SK-N-SH treated with all-trans-retinoic acid at 6 μM for 48 hours (cell line): ENCODE data around the gene HERC4.

ENCODE experiments used
- ATAC-seq: fragments of 200-7000 bp; cut with Tn5 transposase; 3 replicates; pipeline ENCODE4 v1.9.1; 2020; ENCODE audit warnings: mild to moderate bottlenecking, moderate library complexity
- ARNTL ChIP-seq: fragments of 450-650 bp; formaldehyde crosslinking; IDR thresholded peaks from 2 replicates; pipeline ENCODE4 v1.5.0; 2020; ENCODE audit warnings: low read depth, mild to moderate bottlenecking, moderate library complexity, borderline replicate concordance
- BACH2 ChIP-seq: fragments of 250-450 bp; sonication (Bioruptor Pico); IDR thresholded peaks from 2 replicates; pipeline ENCODE4 v1.9.0; 2021; ENCODE audit warnings: mild to moderate bottlenecking, borderline replicate concordance
- CREB5 ChIP-seq: fragments of 250-450 bp; sonication (Bioruptor Pico); IDR thresholded peaks from 2 replicates; pipeline ENCODE4 v1.5.1; 2020; ENCODE audit warnings: low read depth, mild to moderate bottlenecking, moderate library complexity
- CSDC2 ChIP-seq: fragments of 250-450 bp; sonication (Bioruptor Pico); IDR thresholded peaks from 2 replicates; pipeline ENCODE4 v1.5.0; 2020; ENCODE audit warnings: mild to moderate bottlenecking, moderate library complexity
- CSRNP3 ChIP-seq: fragments of 250-450 bp; sonication (Bioruptor Pico); IDR thresholded peaks from 2 replicates; pipeline ENCODE4 v1.5.1; 2021; ENCODE audit warnings: mild to moderate bottlenecking, moderate library complexity
- ESRRG ChIP-seq: fragments of 250-450 bp; sonication (Bioruptor Pico); IDR thresholded peaks from 2 replicates; pipeline ENCODE4 v1.6.1; 2021; ENCODE audit warnings: mild to moderate bottlenecking
- GLIS3 ChIP-seq: fragments of 250-450 bp; sonication (Bioruptor Pico); IDR thresholded peaks from 2 replicates; pipeline ENCODE4 v1.5.0; 2020; ENCODE audit warnings: mild to moderate bottlenecking, moderate library complexity
- ISL1 ChIP-seq: fragments of 250-450 bp; sonication (Bioruptor Pico); IDR thresholded peaks from 2 replicates; pipeline ENCODE4 v2.1.2; 2022; ENCODE audit warnings: mild to moderate bottlenecking, moderate library complexity
- PATZ1 ChIP-seq: fragments of 250-450 bp; sonication (Bioruptor Pico); IDR thresholded peaks from 2 replicates; pipeline ENCODE4 v1.8.0; 2020; ENCODE audit warnings: mild to moderate bottlenecking, moderate library complexity, borderline replicate concordance
- PPARA ChIP-seq: fragments of 250-450 bp; sonication (Bioruptor Pico); IDR thresholded peaks from 2 replicates; pipeline ENCODE4 v1.5.0; 2020; ENCODE audit warnings: mild to moderate bottlenecking, borderline replicate concordance
- RARB ChIP-seq: fragments of 250-450 bp; sonication (Bioruptor Pico); IDR thresholded peaks from 2 replicates; pipeline ENCODE4 v1.8.0; 2021; ENCODE audit warnings: mild to moderate bottlenecking, moderate library complexity
- SNAI2 ChIP-seq: fragments of 250-450 bp; sonication (Bioruptor Pico); IDR thresholded peaks from 2 replicates; pipeline ENCODE4 v1.5.0; 2020; ENCODE audit warnings: mild to moderate bottlenecking, moderate library complexity
- TCF4 ChIP-seq: fragments of 250-450 bp; sonication (Bioruptor Pico); IDR thresholded peaks from 2 replicates; pipeline ENCODE4 v1.8.0; 2021; ENCODE audit warnings: mild to moderate bottlenecking, moderate library complexity, borderline replicate concordance
- TSHZ2 ChIP-seq: fragments of 250-450 bp; sonication (Bioruptor Pico); IDR thresholded peaks from 2 replicates; pipeline ENCODE4 v1.5.0; 2020; ENCODE audit warnings: mild to moderate bottlenecking, moderate library complexity
- ZC3H10 ChIP-seq: fragments of 250-450 bp; sonication (Bioruptor Pico); IDR thresholded peaks from 2 replicates; pipeline ENCODE4 v1.5.1; 2021; ENCODE audit warnings: mild to moderate bottlenecking, moderate library complexity
- ZFP3 ChIP-seq: fragments of 250-450 bp; sonication (Bioruptor Pico); IDR thresholded peaks from 2 replicates; pipeline ENCODE4 v1.5.0; 2020; ENCODE audit warnings: mild to moderate bottlenecking, moderate library complexity
- ZFP30 ChIP-seq: fragments of 450-650 bp; formaldehyde crosslinking; IDR thresholded peaks from 2 replicates; pipeline ENCODE4 v1.5.0; 2022; ENCODE audit warnings: mild to moderate bottlenecking, moderate library complexity
- ZNF565 ChIP-seq: fragments of 450-650 bp; formaldehyde crosslinking; conservative IDR thresholded peaks from 2 replicates; pipeline ENCODE4 v1.5.0; 2020; ENCODE audit warnings: low read depth, mild to moderate bottlenecking, moderate library complexity
- ZNF70 ChIP-seq: fragments of 450-650 bp; formaldehyde crosslinking; IDR thresholded peaks from 2 replicates; pipeline ENCODE4 v1.5.0; 2020; ENCODE audit warnings: mild to moderate bottlenecking, moderate library complexity
- ZNF8 ChIP-seq: fragments of 450-650 bp; formaldehyde crosslinking; IDR thresholded peaks from 2 replicates; pipeline ENCODE4 v1.5.0; 2020; ENCODE audit warnings: mild to moderate bottlenecking, moderate library complexity

HERC4 gene

GRCh38 chr10:68111584-68111983 lies 36.5 kb upstream of the HERC4 start:
- ATAC-seq, result no peak
- TF ChIP-seq ZNF565 (CRISPR knock-in tag) (no peak), ISL1 (no peak)

- no peak for ATAC-seq
- no peak for TF ChIP-seq ZNF565 (CRISPR knock-in tag)
- no peak for TF ChIP-seq ZC3H10
- TF ChIP-seq ARNTL (CRISPR knock-in tag), result no peak
- TF ChIP-seq TCF4 (CRISPR knock-in tag), result no peak
- TF ChIP-seq ZFP3 (CRISPR knock-in tag), result no peak
- TF ChIP-seq ZNF8 (CRISPR knock-in tag), result no peak
- no peak for TF ChIP-seq BACH2 (CRISPR knock-in tag)
- TF ChIP-seq ZNF70, result no peak
- TF ChIP-seq TSHZ2, result no peak
- no peak for TF ChIP-seq CSRNP3 (CRISPR knock-in tag)
- no peak for TF ChIP-seq CREB5 (CRISPR knock-in tag)
- no peak for TF ChIP-seq SNAI2 (CRISPR knock-in tag)
These were observed 34.9 kb upstream of the HERC4 start for GRCh38 chr10:68110027-68110426.

- TF ChIP-seq PPARA (no peak), RARB (no peak), BACH2 (CRISPR knock-in tag) (no peak), ESRRG (CRISPR knock-in tag) (no peak), CSRNP3 (CRISPR knock-in tag) (no peak), PATZ1 (CRISPR knock-in tag) (no peak)
- TF ChIP-seq, all 23 proteins: peak for 0
- no peak for ATAC-seq
These were observed 34.2 kb upstream of the HERC4 start, which contains the start of gene MYPN for GRCh38 chr10:68109331-68109730. TSS of gene MYPN (plus strand) at chr10:68109488. CDS start at chr10:68121439, 11,951 bp downstream.

- no peak for ATAC-seq
- TF ChIP-seq CSDC2 (CRISPR knock-in tag) (no peak), GLIS3 (CRISPR knock-in tag) (no peak), ZNF565 (CRISPR knock-in tag) (no peak), SNAI2 (CRISPR knock-in tag) (no peak)
These were observed 33.6 kb upstream of the HERC4 start for GRCh38 chr10:68108653-68109052.

GRCh38 chr10:68108051-68108450 lies 33.0 kb upstream of the HERC4 start:
- no peak for TF ChIP-seq ZC3H10
- TF ChIP-seq ZFP30 (CRISPR knock-in tag), result no peak
- no peak for TF ChIP-seq RARB
- no peak for TF ChIP-seq CSDC2 (CRISPR knock-in tag)
- TF ChIP-seq CREB5 (CRISPR knock-in tag), result no peak
- TF ChIP-seq ZFP3 (CRISPR knock-in tag), result no peak
- TF ChIP-seq CSRNP3 (CRISPR knock-in tag), result no peak
- TF ChIP-seq, all 23 proteins: peak for 0
- ATAC-seq, result no peak
